LNCAP (cell line): ENCODE measurements around the gene GRM4.

Experiments used
- TF ChIP-seq, protein P1 (sequence below): fragments of 450-650 bp; IDR thresholded peaks from 2 replicates; pipeline ENCODE4 v1.5.1; 2017; ENCODE audit warnings: mild to moderate bottlenecking

The GRM4 gene

DNA sequence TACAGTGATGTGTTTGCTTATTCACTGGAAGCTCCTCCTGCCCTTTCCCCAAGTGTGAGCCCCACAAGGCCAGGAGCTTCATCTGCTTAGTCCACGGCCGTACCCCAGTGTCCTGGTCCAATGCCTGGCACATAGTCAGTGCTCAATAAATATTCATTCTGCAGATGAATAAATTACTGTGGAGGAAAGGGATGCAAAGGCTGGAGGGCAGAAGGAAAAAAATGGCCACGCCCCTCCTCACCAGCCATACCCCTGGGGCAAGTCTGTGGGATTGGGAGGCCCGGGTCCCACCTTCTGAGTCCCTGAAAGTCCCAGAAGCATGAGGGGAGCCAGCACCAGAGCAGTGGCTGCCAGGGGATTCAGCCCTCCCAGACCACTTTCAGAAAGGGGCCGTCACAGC, 65.5 kb downstream of the GRM4 start:
- TF ChIP-seq, protein P1, sequence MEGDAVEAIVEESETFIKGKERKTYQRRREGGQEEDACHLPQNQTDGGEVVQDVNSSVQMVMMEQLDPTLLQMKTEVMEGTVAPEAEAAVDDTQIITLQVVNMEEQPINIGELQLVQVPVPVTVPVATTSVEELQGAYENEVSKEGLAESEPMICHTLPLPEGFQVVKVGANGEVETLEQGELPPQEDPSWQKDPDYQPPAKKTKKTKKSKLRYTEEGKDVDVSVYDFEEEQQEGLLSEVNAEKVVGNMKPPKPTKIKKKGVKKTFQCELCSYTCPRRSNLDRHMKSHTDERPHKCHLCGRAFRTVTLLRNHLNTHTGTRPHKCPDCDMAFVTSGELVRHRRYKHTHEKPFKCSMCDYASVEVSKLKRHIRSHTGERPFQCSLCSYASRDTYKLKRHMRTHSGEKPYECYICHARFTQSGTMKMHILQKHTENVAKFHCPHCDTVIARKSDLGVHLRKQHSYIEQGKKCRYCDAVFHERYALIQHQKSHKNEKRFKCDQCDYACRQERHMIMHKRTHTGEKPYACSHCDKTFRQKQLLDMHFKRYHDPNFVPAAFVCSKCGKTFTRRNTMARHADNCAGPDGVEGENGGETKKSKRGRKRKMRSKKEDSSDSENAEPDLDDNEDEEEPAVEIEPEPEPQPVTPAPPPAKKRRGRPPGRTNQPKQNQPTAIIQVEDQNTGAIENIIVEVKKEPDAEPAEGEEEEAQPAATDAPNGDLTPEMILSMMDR, result no peak

DNA sequence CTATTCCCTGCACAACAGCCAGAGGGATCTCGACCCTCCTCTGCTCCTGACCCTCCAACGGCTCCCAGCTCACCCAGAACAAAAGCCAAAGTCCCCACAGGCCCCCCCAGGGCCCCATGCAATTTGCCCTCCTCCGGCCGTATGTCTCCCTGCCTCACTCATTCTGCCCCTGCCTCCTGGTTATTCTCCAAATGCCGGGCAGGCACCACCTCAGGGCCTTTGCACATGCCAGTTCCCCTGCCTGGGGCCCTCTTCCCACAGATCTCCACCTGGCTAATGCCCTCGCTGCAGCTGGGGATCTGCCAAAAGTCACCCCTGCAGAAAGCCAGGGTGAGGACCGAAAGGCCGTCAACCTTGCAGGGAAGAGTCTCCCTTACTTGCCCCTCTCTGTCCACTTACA, 66.0 kb downstream of the GRM4 start:
- TF ChIP-seq, protein P1, result no peak

DNA sequence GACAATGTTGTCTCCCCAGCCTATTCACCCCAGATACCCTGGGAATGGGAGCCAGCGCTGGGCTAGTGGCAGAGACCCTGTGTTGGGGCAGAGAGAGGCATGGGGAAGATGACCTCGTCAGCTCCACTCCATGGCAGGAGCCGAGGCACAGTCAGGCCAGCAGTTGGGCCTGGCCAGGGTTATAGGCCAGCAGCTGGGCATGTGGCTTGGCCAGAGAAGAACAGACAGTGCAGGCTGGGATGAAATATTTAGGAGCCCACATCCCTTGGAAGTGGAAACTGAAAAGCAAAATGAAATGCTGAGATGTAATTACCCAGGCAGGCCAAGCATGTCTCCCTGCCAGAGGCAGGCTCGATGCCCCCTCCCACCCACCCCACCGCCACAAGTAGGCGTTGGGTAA, 70.0 kb downstream of the GRM4 start:
- TF ChIP-seq, protein P1, result no peak

DNA sequence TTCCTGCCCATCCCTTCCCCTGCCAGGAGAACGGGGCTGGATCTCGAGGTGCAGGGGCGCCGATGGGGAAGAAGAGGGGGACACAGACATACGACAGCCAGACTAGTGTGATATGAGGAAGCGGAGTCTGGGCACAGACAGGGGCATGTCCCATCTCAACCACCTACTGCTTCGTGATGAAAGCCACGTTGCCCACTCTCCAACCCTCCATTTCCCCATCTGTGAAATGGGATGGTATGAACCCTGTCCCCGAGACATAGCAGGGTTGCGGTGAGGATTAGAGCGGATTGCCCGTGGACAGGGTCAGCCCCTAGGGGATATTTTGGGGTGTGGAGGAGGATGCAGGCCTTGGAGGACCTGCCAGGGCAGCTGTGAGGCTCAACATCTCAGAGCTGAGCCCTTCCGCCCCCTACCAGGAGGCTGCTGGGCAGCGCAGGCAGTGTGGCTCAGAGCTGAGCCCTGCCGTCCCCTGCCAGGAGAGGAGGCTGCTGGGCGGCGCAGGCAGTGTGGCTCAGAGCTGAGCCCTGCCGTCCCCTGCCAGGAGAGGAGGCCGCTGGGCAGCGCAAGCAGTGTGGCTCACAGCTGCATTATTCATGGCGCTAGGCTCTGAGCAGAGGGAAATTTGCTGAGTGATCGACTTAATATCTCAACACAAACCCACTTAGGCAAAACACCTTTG, 71.7 kb downstream of the GRM4 start:
- TF ChIP-seq, protein P1, result no peak

DNA sequence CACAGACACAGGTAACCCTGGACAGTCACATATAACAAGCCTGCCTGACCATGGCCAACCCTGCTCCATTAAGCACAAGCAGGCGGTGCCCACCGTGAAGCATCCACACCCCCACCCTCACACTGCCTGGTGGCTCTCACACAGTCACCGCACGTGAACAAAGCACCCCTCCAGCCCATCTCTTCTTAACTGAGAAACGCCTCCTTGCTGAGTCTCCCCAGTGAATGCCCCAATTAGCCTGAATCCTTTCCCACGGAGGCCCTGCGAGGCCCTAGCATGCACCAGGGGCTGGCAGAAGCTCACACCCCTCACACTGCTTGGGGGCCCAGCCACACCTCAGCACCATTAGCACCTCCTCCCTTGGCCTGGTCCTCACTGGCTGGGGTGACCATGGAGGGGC, 72.3 kb downstream of the GRM4 start:
- TF ChIP-seq, protein P1, result no peak

DNA sequence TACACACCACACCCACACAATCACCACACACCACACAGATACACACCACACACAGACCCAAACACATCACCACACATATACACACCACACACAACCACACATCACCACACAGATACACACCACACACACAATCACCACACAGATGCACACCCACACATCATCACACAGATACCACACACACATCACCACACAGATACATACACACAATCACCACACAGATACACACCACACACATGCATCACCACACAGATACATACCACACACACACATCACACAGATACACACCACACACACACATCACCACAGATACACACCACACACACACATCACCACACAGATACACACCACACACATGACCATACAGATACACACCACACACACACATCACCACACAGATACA, 73.2 kb downstream of the GRM4 start:
- TF ChIP-seq, protein P1, result no peak

DNA sequence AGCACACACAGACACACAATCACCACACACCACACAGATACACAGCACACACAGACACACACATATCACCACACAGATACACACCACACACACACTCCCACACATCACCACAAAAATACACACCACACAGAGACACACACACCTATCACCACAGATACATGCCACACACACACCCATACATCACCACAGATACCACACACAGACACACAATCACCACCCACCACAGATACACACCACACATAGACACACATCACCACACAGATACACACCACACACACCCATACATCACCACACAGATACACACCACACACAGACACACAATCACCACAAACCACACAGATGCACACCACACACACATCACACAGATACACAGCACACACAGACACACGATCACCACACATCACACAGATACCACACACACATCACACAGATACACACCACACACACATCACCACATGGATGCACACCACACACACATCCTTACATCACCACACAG, 74.0 kb downstream of the GRM4 start:
- TF ChIP-seq, protein P1, result no peak
